ENCODE data around the gene IFT25.

Gene IFT25

DNA sequence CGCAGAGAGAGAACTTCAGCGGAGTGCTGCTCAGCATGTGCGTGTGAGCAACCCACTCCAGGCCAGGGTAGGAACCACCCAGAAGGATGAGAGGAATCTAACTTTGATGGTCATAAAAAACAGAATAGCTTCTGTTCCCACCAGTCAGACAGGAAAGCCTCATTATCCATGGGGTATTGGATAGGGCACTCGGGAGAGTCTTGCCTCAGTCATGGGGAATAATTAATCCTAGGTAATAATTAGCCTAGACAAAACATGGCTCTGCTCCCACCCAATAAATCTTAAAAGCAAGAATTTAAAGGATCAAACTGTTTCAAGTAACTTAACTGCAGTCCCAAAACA lies 37.2 kb upstream of the IFT25 start:
- no peak for DNase-seq
- TF ChIP-seq, protein P1, sequence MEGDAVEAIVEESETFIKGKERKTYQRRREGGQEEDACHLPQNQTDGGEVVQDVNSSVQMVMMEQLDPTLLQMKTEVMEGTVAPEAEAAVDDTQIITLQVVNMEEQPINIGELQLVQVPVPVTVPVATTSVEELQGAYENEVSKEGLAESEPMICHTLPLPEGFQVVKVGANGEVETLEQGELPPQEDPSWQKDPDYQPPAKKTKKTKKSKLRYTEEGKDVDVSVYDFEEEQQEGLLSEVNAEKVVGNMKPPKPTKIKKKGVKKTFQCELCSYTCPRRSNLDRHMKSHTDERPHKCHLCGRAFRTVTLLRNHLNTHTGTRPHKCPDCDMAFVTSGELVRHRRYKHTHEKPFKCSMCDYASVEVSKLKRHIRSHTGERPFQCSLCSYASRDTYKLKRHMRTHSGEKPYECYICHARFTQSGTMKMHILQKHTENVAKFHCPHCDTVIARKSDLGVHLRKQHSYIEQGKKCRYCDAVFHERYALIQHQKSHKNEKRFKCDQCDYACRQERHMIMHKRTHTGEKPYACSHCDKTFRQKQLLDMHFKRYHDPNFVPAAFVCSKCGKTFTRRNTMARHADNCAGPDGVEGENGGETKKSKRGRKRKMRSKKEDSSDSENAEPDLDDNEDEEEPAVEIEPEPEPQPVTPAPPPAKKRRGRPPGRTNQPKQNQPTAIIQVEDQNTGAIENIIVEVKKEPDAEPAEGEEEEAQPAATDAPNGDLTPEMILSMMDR (IDR thresholded peaks at IDR 0.05): no peak
- H3K9me3 ChIP-seq: no peaks in the 10 kb centered on the region
- intact Hi-C loops (cut with DNase I; ENCODE audit: low total_unique reads): no loop called here
- no peaks in the 10 kb centered on the region for H3K36me3 ChIP-seq
- H3K27me3 ChIP-seq: no peaks in the 10 kb centered on the region
- H3K4me3 ChIP-seq: peak overlapping the region; percentile 31 to 35
- peaks cover 0 to 13% (median 4%) of the 10 kb centered on the region in 4 donors for H3K4me1 ChIP-seq
- H3K27ac ChIP-seq: peak overlapping the region in 1 of 2 donors; percentile 66

DNA sequence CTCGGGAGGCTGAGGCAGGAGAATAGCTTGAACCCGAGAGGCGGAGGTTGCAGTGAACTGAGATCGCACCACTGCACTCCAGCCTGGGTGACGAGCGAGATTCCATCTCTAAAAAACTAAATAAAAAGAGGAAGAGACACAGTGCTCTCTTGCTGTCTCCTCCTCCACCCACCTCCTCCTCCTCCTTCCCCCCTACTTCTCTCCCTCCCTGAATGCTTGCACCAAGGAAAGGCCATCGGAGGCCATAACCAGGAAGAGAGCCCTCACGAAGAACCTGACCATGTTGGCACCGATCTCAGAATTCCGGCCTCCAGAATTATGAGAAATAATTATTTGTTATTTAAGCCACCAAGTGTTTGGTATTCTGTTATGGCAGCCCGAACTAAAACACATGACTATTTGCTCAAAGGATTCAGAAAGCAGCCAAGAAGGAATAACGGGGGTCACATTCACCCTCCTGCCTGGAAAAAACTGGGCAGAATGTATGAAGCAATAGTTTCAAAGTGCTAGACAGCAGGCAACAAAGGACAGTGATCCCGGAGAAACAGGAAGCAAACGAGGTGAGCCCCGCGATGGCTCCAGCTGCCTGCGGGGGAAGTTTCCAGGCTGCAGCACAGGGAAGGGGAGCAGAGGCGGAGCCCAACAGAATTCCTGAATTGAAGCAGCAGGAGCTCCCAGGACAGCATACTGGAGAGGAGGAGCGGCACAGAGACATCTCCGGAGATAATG lies 36.7 kb upstream of the IFT25 start:
- H3K4me1 ChIP-seq: peaks cover 0 to 13% (median 4%) of the 10 kb centered on the region in 4 donors
- no peaks in the 10 kb centered on the region for H3K9me3 ChIP-seq
- no peaks in the 10 kb centered on the region for H3K36me3 ChIP-seq
- DNase-seq: no peak
- H3K27ac ChIP-seq: peak overlapping the region in 1 of 2 donors; percentile 66
- no peaks in the 10 kb centered on the region for H3K27me3 ChIP-seq
- TF ChIP-seq, protein P1 (IDR thresholded peaks at IDR 0.05): no peak
- intact Hi-C loops (cut with DNase I; ENCODE audit: low total_unique reads): no loop called here
- H3K4me3 ChIP-seq: peak overlapping the region; percentile 31 to 35

DNA sequence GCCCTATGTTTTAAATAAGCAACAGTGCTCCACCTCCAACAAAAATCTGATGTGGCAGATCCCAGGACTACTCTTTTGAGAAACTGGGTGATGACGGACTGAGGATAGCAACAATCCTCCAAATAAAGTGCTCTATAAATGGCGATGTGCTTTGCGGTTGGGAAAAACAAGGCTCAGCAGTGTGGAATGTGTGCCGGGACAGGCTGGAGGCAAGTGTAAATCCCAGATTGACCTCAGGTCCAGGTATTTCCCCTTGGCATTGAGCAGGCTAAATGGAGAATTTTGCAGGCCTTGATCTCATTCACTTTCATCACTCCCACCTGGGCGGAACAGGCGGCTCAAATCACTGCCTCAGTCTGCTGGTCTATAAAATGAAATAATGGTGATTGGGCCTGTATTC lies 35.7 kb upstream of the IFT25 start:
- DNase-seq: no peak
- no peaks in the 10 kb centered on the region for H3K36me3 ChIP-seq
- H3K27me3 ChIP-seq: no peaks in the 10 kb centered on the region
- intact Hi-C loops (cut with DNase I; ENCODE audit: low total_unique reads): no loop called here
- no peak overlapping the region for H3K4me3 ChIP-seq
- H3K9me3 ChIP-seq: no peaks in the 10 kb centered on the region
- H3K27ac ChIP-seq: peak overlapping the region in 1 of 2 donors; percentile 2
- TF ChIP-seq, protein P1 (IDR thresholded peaks at IDR 0.05): no peak
- peaks cover 0 to 13% (median 4%) of the 10 kb centered on the region in 4 donors for H3K4me1 ChIP-seq

DNA sequence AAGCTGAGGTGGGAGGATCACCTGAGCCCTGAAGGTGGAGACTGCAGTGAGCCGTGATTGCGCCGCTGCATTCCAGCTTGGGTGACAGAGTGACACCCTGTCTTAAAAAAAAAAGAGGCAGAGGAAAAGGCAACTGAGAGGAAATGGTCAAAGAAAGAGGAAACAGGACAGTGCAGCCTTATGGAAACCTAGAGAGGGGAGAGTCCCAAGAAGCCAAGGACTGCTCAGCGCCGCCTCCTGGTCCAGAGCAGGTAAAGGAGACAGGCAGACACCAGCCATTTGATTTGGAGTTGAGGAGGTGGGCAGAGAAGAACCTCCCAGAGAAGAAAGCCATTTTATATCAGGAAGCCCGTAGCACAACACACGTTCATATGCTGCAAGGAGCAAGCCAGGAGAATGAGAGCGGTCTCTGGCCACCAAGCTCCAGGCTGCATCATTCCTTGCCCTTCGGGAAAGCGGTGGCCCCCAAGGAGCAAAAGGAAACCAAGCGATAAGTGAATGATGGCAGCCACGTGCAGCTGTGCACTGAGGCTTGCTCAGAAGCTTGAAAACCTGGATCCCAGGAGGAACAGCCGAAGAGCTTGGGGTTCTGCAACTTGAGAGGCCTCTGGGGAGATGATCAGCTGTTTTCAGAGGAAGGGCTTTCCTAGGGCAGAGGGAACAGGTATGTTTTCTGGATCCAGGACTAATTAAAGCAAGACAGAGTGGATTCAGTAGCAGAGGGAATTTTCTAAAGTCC lies 34.4 kb upstream of the IFT25 start:
- H3K36me3 ChIP-seq: no peaks in the 10 kb centered on the region
- H3K4me1 ChIP-seq: peaks cover 0 to 13% (median 4%) of the 10 kb centered on the region in 4 donors
- H3K27ac ChIP-seq: no peak overlapping the region
- no peak overlapping the region for H3K4me3 ChIP-seq
- no peaks in the 10 kb centered on the region for H3K27me3 ChIP-seq
- intact Hi-C loops (cut with DNase I; ENCODE audit: low total_unique reads): no loop called here
- DNase-seq: no peak
- no peaks in the 10 kb centered on the region for H3K9me3 ChIP-seq
- TF ChIP-seq, protein P1 (IDR thresholded peaks at IDR 0.05): no peak

DNA sequence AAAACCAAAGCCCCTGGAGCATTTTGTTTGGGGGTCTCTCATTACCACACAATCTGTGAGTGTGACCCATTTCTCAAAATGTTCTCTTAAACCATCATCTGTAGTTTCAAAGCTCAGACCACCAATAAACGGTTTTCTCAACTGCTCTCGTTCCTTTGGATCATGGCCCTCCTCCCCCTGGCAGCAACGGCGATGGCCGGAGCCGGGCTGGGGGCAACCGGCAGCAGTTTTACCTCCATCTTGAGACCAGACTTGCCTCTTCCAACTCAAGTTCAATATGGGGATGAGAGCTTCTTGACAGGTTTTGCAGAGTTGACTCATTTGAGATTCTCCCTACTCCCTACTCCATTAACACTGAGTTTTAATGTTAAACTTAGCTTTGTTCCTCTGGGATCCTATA lies 30.4 kb upstream of the IFT25 start:
- TF ChIP-seq, protein P1 (IDR thresholded peaks at IDR 0.05): no peak
- H3K9me3 ChIP-seq: no peaks in the 10 kb centered on the region

More for the DNA sequence above, 30.4 kb upstream of the IFT25 start:
- no peak overlapping the region for H3K4me3 ChIP-seq
- H3K27ac ChIP-seq: no peak overlapping the region
- no peak for DNase-seq
- no peaks in the 10 kb centered on the region for H3K27me3 ChIP-seq
- intact Hi-C loops (cut with DNase I; ENCODE audit: low total_unique reads): no loop called here
- H3K4me1 ChIP-seq: no peaks in the 10 kb centered on the region
- H3K36me3 ChIP-seq: peaks cover under 1 to 23% (median 16%) of the 10 kb centered on the region in 3 donors

Data from tibial artery (tissue), 4 donors.